K562 (cell line): ENCODE measurements around the gene SNRNP200.
"Not testable (repeated sequence)": the region's sequence is repeated elsewhere in the genome, so short reads cannot be mapped to it uniquely, and the experiment has no call there.

Source experiments
- ELF1 ChIP-seq: fragments of 200-800 bp; sonication (Bioruptor generic); IDR thresholded peaks from 2 replicates; pipeline ENCODE4 v1.6.1; 2016; ENCODE audit warnings: missing genetic modification characterization, missing compliant biosample characterization
- EZH2 ChIP-seq: IDR thresholded peaks from 2 replicates; pipeline ENCODE4 v1.6.1; 2012; ENCODE audit warnings: low read depth, mild to moderate bottlenecking, inconsistent platforms, low read length, borderline replicate concordance
- GTF2F1 ChIP-seq: IDR thresholded peaks from 2 replicates; pipeline ENCODE4 v1.6.1; 2011; ENCODE audit warnings: low read depth, low read length, improper control_type of control experiment
- PTTG1 ChIP-seq: fragments of 450-650 bp; IDR thresholded peaks from 2 replicates; pipeline ENCODE4 v1.6.1; 2016; ENCODE audit warnings: low read depth, mild to moderate bottlenecking, missing genetic modification characterization, missing compliant biosample characterization
- SETDB1 ChIP-seq: IDR thresholded peaks from one replicate; pipeline ENCODE4 v1.6.1; 2012; ENCODE audit warnings: low read length, control low read depth, inconsistent platforms
- ZBTB8A ChIP-seq: fragments of 450-650 bp; IDR thresholded peaks from 2 replicates; pipeline ENCODE4 v1.6.1; 2018; ENCODE audit warnings: mild to moderate bottlenecking, moderate library complexity; ENCODE audit not compliant: partially characterized antibody
- ZNF134 ChIP-seq: fragments of 250-450 bp; sonication (Bioruptor Pico); conservative IDR thresholded peaks from 2 replicates; pipeline ENCODE4 v1.4.0; 2020
- TF ChIP-seq, protein P1 (sequence below): sonication (generic); formaldehyde crosslinking; IDR thresholded peaks from 2 replicates; pipeline ENCODE4 v1.8.0; 2022; ENCODE audit warnings: mild to moderate bottlenecking, low read depth, missing genetic modification reagents

GRCh38 chr2:96257744-96258143, 47.6 kb downstream of the SNRNP200 start:
- TF ChIP-seq ZNF134 (CRISPR knock-in tag); PTTG1 (tag); SETDB1; ZBTB8A; ELF1 (tag); EZH2; GTF2F1: not testable (repeated sequence)
- TF ChIP-seq, protein P1, sequence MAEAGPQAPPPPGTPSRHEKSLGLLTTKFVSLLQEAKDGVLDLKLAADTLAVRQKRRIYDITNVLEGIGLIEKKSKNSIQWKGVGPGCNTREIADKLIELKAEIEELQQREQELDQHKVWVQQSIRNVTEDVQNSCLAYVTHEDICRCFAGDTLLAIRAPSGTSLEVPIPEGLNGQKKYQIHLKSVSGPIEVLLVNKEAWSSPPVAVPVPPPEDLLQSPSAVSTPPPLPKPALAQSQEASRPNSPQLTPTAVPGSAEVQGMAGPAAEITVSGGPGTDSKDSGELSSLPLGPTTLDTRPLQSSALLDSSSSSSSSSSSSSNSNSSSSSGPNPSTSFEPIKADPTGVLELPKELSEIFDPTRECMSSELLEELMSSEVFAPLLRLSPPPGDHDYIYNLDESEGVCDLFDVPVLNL, result not testable (repeated sequence)
